ENCODE data around the gene REPS2.
A peak's percentile ranks its signal among the peaks of the same experiment; 100 is the strongest.

Gene REPS2

DNA sequence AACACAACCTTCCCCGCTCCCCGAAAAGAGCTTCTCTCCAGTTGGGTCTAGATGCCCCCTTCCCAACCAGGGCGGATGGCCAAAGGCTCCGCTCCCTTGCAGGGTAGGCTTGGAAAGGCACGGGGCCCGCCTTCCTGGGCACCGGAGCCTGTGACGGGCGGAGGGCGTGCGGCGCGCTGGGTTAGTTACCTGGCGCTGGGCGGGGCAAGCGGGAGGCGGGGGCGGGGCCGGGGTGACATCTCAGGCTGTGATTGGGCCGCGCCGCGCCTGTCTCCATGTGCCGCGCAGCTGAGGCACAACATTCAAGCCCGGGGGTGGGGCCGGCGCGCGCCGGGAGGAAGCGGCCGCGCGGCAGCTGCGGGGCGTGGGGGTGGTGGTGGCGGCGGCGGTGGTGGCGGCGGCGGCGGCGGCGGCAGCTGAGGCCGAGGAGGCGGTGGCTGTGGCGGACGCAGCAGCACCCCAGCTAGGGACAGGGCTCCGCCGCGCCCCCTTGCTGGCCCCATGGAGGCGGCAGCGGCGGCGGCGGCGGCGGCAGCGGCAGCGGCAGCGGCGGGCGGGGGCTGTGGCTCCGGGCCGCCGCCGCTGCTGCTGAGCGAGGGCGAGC, at the start of gene REPS2:
REPS2 (plus strand) TSS at position 298 of the 604 bp plus-strand sequence; CDS start at position 502, 204 bp downstream.
- H3K4me1 ChIP-seq (ENCODE audit: insufficient read depth, poor library complexity, severe bottlenecking) = peaks cover 3% of the 10 kb centered on the region
- H3K27ac ChIP-seq (ENCODE audit: poor library complexity, severe bottlenecking) = no peak within 1 kb of the TSS
- no peaks in the 10 kb centered on the region for H3K36me3 ChIP-seq (ENCODE audit: low read depth)
- no peaks in the 10 kb centered on the region for H3K27me3 ChIP-seq (ENCODE audit: insufficient read depth, poor library complexity, severe bottlenecking)
- peak; percentile 78 for DNase-seq (ENCODE audit: low spot score)
- TF ChIP-seq, protein P1, sequence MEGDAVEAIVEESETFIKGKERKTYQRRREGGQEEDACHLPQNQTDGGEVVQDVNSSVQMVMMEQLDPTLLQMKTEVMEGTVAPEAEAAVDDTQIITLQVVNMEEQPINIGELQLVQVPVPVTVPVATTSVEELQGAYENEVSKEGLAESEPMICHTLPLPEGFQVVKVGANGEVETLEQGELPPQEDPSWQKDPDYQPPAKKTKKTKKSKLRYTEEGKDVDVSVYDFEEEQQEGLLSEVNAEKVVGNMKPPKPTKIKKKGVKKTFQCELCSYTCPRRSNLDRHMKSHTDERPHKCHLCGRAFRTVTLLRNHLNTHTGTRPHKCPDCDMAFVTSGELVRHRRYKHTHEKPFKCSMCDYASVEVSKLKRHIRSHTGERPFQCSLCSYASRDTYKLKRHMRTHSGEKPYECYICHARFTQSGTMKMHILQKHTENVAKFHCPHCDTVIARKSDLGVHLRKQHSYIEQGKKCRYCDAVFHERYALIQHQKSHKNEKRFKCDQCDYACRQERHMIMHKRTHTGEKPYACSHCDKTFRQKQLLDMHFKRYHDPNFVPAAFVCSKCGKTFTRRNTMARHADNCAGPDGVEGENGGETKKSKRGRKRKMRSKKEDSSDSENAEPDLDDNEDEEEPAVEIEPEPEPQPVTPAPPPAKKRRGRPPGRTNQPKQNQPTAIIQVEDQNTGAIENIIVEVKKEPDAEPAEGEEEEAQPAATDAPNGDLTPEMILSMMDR (IDR thresholded peaks at IDR 0.05; ENCODE audit: poor library complexity, severe bottlenecking) = no peak
- no peaks in the 10 kb centered on the region for H3K9me3 ChIP-seq (ENCODE audit: severe bottlenecking)
- ATAC-seq (ENCODE audit: low read depth) = peak; percentile 95
- peak within 1 kb of the TSS; percentile 78 for H3K4me3 ChIP-seq (ENCODE audit: severe bottlenecking)

DNA sequence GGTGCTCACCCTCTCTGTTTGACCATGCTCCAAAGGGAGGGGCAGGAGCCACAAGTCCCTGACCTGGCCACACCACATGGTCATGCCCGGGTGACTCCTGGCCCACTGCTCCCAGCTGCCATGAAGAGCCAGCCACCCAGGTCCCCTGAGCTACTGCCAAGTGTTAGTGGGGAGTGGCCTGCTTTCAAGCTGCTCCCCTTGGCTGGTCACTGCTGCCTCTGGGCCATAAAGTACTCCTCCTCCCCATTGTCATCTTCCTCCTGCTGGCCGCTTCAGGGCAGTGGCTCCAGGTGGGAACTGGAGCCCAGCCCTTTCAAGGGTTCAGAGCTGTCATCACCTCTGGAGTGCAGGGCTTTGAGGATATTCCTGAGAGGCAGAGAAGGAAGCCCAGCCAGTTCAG, 49.0 kb upstream of the REPS2 start:
- Histone ChIP-seq H3K27me3 (ENCODE audit: insufficient read depth, poor library complexity, severe bottlenecking) (no peaks in the 10 kb centered on the region), H3K36me3 (ENCODE audit: low read depth) (no peaks in the 10 kb centered on the region), H3K4me3 (ENCODE audit: severe bottlenecking) (no peak overlapping the region), H3K4me1 (ENCODE audit: insufficient read depth, poor library complexity, severe bottlenecking) (no peaks in the 10 kb centered on the region), H3K9me3 (ENCODE audit: severe bottlenecking) (no peaks in the 10 kb centered on the region), H3K27ac (ENCODE audit: poor library complexity, severe bottlenecking) (no peak overlapping the region)
- TF ChIP-seq, protein P1 (IDR thresholded peaks at IDR 0.05; ENCODE audit: poor library complexity, severe bottlenecking) = no peak
- ATAC-seq (ENCODE audit: low read depth) = no peak
- no peak for DNase-seq (ENCODE audit: low spot score)

DNA sequence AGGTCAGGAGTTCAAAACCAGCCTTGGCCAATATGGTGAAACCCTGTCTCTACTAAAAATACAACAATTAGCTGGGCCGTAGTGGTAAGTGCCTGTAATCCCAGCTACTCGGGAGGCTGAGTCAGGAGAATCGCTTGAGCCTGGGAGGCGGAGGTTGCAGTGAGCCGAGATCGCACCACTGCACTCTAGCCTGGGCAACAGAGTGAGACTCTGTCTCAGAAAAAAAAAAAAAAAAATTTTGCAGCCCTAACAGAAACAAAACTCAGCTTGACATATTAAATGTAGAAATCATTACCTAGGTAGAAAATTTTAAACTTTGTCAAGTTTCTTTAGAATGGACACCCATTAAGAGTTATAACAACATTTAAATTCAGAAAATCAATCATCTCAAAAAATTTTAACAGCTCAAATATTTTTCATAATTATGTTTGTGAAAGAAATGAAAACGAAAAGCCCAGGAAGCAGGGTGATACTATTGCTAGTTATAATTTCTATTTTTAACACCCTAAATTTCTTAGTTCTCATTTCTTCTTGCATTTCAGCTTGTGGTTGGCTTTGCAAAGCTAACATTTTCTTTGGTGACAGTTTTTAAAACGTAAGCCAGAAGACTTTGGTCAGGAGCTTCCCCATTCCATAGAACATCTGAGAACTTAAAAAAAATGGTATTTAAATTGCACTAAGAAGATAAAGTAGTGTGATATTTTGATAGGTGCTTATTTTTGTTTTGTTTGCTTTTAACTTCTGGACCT, 43.0 kb upstream of the REPS2 start:
- Histone ChIP-seq H3K36me3 (ENCODE audit: low read depth) (no peaks in the 10 kb centered on the region), H3K9me3 (ENCODE audit: severe bottlenecking) (no peaks in the 10 kb centered on the region), H3K4me1 (ENCODE audit: insufficient read depth, poor library complexity, severe bottlenecking) (no peaks in the 10 kb centered on the region), H3K4me3 (ENCODE audit: severe bottlenecking) (no peak overlapping the region), H3K27ac (ENCODE audit: poor library complexity, severe bottlenecking) (no peak overlapping the region), H3K27me3 (ENCODE audit: insufficient read depth, poor library complexity, severe bottlenecking) (no peaks in the 10 kb centered on the region)
- no peak for ATAC-seq (ENCODE audit: low read depth)
- DNase-seq (ENCODE audit: low spot score) = no peak
- TF ChIP-seq, protein P1 (IDR thresholded peaks at IDR 0.05; ENCODE audit: poor library complexity, severe bottlenecking) = no peak

DNA sequence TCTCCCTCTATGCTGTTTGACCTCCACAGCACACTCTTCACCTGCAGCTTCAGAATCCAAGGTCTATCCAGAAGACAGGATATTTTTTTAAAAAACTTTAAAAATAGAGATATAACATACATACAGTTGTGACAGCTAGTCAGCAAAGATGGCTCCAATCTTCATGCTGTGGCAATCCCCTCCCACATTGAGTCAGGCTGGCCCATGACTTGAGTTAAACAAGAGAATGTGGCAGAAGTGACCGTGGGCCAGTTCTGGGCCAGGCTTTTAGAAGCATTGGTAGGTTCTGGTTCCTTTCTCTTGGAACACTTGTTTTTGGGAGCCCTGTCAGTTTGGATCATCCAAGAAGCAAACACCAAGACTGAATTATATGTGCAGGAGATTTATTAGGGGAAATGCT, 36.1 kb upstream of the REPS2 start:
- H3K27me3 ChIP-seq (ENCODE audit: insufficient read depth, poor library complexity, severe bottlenecking) = no peaks in the 10 kb centered on the region
- H3K27ac ChIP-seq (ENCODE audit: poor library complexity, severe bottlenecking) = no peak overlapping the region
- ATAC-seq (ENCODE audit: low read depth) (no peak), DNase-seq (ENCODE audit: low spot score) (no peak)
- H3K4me1 ChIP-seq (ENCODE audit: insufficient read depth, poor library complexity, severe bottlenecking) = no peaks in the 10 kb centered on the region
- TF ChIP-seq, protein P1 (IDR thresholded peaks at IDR 0.05; ENCODE audit: poor library complexity, severe bottlenecking) = no peak
- no peak overlapping the region for H3K4me3 ChIP-seq (ENCODE audit: severe bottlenecking)
- no peaks in the 10 kb centered on the region for H3K9me3 ChIP-seq (ENCODE audit: severe bottlenecking)
- no peaks in the 10 kb centered on the region for H3K36me3 ChIP-seq (ENCODE audit: low read depth)

DNA sequence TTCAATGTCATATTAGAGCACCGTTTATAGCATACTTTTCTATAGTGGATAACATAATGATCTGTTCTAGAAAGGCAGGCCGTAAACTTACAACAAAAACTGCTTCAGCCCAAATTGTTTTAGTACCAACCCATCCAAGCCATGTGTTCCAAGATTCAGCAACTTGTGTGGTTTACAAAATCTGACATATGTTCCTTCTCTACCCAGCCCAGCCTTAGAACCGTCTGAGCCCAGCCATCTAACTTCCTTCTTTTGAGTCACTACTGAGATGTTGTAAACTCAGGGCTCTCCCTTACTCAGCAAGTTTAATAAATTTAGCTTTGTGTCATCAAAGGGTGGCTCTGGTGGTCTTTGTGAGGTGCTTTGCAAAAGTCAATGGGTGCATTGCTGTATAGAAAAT, 32.4 kb upstream of the REPS2 start:
- no peaks in the 10 kb centered on the region for H3K36me3 ChIP-seq (ENCODE audit: low read depth)
- H3K9me3 ChIP-seq (ENCODE audit: severe bottlenecking) = no peaks in the 10 kb centered on the region
- ATAC-seq (ENCODE audit: low read depth) (no peak), DNase-seq (ENCODE audit: low spot score) (no peak)
- H3K27me3 ChIP-seq (ENCODE audit: insufficient read depth, poor library complexity, severe bottlenecking) = no peaks in the 10 kb centered on the region
- H3K27ac ChIP-seq (ENCODE audit: poor library complexity, severe bottlenecking) = no peak overlapping the region
- TF ChIP-seq, protein P1 (IDR thresholded peaks at IDR 0.05; ENCODE audit: poor library complexity, severe bottlenecking) = no peak
- H3K4me1 ChIP-seq (ENCODE audit: insufficient read depth, poor library complexity, severe bottlenecking) = no peaks in the 10 kb centered on the region
- H3K4me3 ChIP-seq (ENCODE audit: severe bottlenecking) = no peak overlapping the region

Measured in RWPE2 (cell line).